GM21528 (cell line): ENCODE results near the gene ZNF148.

Source experiments
- ATAC-seq: cut with Tn5 transposase; IDR thresholded peaks from one replicate; pipeline ENCODE4 v1.9.1; 2021; ENCODE audit warnings: mild to moderate bottlenecking, moderate library complexity; ENCODE audit not compliant: unreplicated experiment, low FRiP score

ZNF148 gene

GRCh38 chr3:125334675-125335560, 40.2 kb downstream of the ZNF148 start:
- no peak for ATAC-seq

GRCh38 chr3:125332504-125332903, 42.6 kb downstream of the ZNF148 start:
- ATAC-seq: no peak

- no peak for ATAC-seq
These were observed 43.9 kb downstream of the ZNF148 start for GRCh38 chr3:125331243-125331642.

GRCh38 chr3:125326957-125327356, 48.2 kb downstream of the ZNF148 start:
- no peak for ATAC-seq

- ATAC-seq: no peak
These were observed 49.4 kb downstream of the ZNF148 start for GRCh38 chr3:125325746-125326145.

GRCh38 chr3:125324341-125324740, 50.8 kb downstream of the ZNF148 start:
- no peak for ATAC-seq

- ATAC-seq: no peak
These were observed 52.2 kb downstream of the ZNF148 start for GRCh38 chr3:125322917-125323316.

- ATAC-seq: no peak
These were observed 53.0 kb downstream of the ZNF148 start for GRCh38 chr3:125322166-125322565.

GRCh38 chr3:125319765-125320164, 55.4 kb downstream of the ZNF148 start:
- no peak for ATAC-seq

GRCh38 chr3:125318871-125319270, 56.3 kb downstream of the ZNF148 start:
- no peak for ATAC-seq

GRCh38 chr3:125318167-125318865, 56.8 kb downstream of the ZNF148 start:
- no peak for ATAC-seq

GRCh38 chr3:125317761-125318160, 57.4 kb downstream of the ZNF148 start:
- ATAC-seq: no peak

- no peak for ATAC-seq
These were observed 58.2 kb downstream of the ZNF148 start for GRCh38 chr3:125316949-125317348.

- no peak for ATAC-seq
These were observed 58.9 kb downstream of the ZNF148 start for GRCh38 chr3:125316246-125316645.

- no peak for ATAC-seq
These were observed 62.0 kb downstream of the ZNF148 start for GRCh38 chr3:125313060-125313635.

GRCh38 chr3:125310623-125311081, 64.5 kb downstream of the ZNF148 start:
- ATAC-seq: no peak

- no peak for ATAC-seq
These were observed 65.6 kb downstream of the ZNF148 start for GRCh38 chr3:125309476-125309875.

GRCh38 chr3:125306620-125307019, 68.5 kb downstream of the ZNF148 start:
- no peak for ATAC-seq

GRCh38 chr3:125302932-125303331, 72.2 kb downstream of the ZNF148 start:
- no peak for ATAC-seq

GRCh38 chr3:125300416-125300815, 74.7 kb downstream of the ZNF148 start:
- no peak for ATAC-seq

GRCh38 chr3:125294411-125294810, 80.7 kb downstream of the ZNF148 start:
- ATAC-seq: no peak
